ENCODE results near the gene TAF13.

- TF ChIP-seq CTCF (IDR thresholded peaks at IDR 0.05; ENCODE audit: low read length) (no peak), EZH2 (IDR thresholded peaks at IDR 0.05; ENCODE audit: borderline replicate concordance, low read length) (no peak)
Observed at GRCh38 chr1:109078317-109078716, 2.5 kb upstream of the TAF13 start.

Data from OCI-LY1 (cell line).